Measurements from ENCODE around the gene CFAP54. TPM values are rescaled to one million over a fixed set of nuclear protein-coding genes. Genes with fewer than 3 reads are reported as not detected.

The CFAP54 gene
- total RNA-seq, 2 donors from 2014 or later, result 0.61 to 0.87 TPM

DNA sequence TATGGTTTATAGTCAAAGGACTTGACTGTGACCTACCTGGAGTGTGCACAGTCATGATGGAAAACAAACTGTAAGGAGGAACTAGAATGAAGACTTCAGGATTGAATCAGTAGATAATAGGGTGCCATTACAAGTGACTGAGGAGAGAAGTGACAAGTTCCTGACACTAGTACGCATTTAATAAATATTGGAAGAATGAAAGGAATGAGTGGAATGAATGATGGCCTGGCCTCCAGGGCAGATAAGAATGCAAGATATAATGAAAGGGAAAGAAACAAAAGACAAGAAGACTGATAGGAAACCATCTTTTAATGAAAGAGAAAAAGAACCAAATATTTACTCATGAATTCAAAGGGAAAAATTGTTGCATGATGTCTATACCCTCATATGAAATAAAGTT lies 372.9 kb downstream of the CFAP54 start:
- Mint-ChIP-seq H3K4me3 (no peak overlapping the region), H3K27ac (no peak overlapping the region), H3K27me3 (peaks cover 27% of the 10 kb centered on the region), H3K36me3 (ENCODE audit: low read depth) (no peaks in the 10 kb centered on the region), H3K9me3 (no peaks in the 10 kb centered on the region), H3K4me1 (no peaks in the 10 kb centered on the region)
- no peak for ATAC-seq (replicated peaks)

DNA sequence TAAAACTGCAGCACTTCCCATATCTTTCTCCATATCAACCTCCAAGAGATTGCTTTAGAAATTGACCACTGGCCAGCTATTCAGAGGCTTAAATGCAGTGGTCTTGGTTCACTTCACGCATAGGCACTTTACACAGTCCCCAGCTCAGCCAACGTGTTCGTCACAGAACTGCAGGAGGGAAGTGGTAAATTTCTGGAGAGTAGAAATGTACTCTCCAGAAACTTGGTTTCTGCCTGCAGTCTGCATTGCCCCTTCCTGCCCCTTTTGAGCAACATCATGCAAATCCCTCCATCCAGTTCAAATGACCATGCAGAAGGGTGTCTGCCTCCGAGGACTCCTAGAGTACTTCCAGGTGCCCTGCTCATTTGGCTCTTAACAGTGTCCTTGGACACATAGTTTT lies 375.0 kb downstream of the CFAP54 start:
- Mint-ChIP-seq H3K27ac (no peak overlapping the region), H3K27me3 (peaks cover 18% of the 10 kb centered on the region), H3K36me3 (ENCODE audit: low read depth) (no peaks in the 10 kb centered on the region), H3K9me3 (no peaks in the 10 kb centered on the region), H3K4me1 (no peaks in the 10 kb centered on the region), H3K4me3 (no peak overlapping the region)
- no peak for ATAC-seq (replicated peaks)

DNA sequence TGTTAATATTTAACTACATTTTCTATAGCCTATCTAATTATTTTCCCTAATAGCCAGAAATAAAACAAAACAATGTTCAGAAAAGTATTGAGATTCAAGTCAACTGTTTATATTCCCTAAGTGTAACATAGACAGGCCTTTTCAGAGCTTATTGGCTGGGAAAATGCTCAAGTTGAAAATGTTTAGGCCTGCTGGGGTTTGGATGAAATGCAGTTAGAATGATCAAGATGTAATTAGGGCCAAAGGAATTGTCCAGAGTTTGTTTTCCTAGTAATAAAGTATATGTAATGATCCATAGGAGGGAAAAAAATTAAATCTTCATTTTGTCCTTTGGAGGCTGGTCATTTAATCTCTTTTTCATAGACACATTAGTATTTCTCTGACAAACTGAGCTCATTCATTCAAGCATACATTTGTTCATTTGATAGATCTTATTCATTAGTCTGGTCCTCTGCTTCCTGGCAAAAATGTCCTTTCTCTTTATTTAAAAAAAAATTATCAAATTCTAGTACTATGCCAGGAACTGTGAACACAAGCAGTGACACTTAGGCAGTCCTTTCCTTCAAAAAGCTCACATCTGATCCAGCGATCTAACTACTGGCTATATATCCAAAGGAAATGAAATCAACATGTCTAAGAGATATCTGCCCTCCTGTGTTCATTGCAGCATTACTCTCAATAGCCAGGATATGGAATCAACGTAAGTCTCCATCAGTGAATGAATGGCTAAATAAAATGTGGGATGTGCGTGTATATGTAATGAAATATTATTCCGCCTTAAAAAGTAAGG lies 377.6 kb downstream of the CFAP54 start:
- no peak for ATAC-seq (replicated peaks)
- no peaks in the 10 kb centered on the region for H3K4me1 Mint-ChIP-seq
- H3K27ac Mint-ChIP-seq, result no peak overlapping the region
- H3K4me3 Mint-ChIP-seq, result no peak overlapping the region
- no peaks in the 10 kb centered on the region for H3K9me3 Mint-ChIP-seq
- peaks cover 21% of the 10 kb centered on the region for H3K27me3 Mint-ChIP-seq
- no peaks in the 10 kb centered on the region for H3K36me3 Mint-ChIP-seq (ENCODE audit: low read depth)

DNA sequence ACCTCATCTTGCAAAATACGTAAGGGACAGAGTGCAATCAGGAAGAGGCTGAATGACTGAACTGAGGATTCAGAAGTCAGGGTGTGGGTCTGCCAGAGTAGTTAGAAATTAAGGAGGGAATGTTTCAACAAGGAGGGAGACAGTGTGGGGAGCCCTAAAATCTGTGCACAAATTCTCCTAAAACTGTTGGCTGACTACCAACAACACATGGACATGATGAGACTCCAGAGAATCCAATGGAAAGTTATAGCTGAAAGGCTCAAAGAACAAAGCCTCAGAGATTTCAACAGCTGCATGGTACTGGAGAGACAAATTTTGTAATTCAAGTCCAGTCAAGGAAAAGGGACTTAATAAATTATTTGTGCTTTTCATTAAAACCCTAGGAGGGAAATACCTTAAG lies 381.6 kb downstream of the CFAP54 start:
- Mint-ChIP-seq H3K27me3 (peaks cover 14% of the 10 kb centered on the region), H3K27ac (no peak overlapping the region), H3K9me3 (no peaks in the 10 kb centered on the region), H3K4me1 (no peaks in the 10 kb centered on the region), H3K4me3 (no peak overlapping the region), H3K36me3 (ENCODE audit: low read depth) (no peaks in the 10 kb centered on the region)
- no peak for ATAC-seq (replicated peaks)

DNA sequence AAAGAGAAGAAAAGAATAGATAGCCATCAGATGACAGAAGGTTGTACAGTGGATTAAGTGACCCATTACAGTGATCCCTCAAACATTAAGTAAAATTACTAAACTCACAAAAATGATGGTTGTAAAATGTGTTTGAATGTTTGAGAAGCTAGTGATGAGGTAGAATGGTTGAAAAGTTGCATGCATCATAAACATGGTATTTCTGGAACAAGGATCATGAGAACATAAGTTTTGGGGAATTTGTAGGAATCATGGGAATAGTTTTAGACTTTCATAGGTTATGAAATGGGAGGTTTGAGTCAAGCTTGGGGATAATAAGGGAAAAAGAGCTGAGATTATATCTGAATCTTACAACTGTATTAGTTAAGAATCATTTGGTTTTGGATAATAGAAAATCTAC lies 383.6 kb downstream of the CFAP54 start:
- H3K36me3 Mint-ChIP-seq (ENCODE audit: low read depth), result no peaks in the 10 kb centered on the region
- no peak overlapping the region for H3K4me3 Mint-ChIP-seq
- ATAC-seq (replicated peaks), result no peak
- no peaks in the 10 kb centered on the region for H3K9me3 Mint-ChIP-seq
- H3K27ac Mint-ChIP-seq, result no peak overlapping the region
- H3K27me3 Mint-ChIP-seq, result peaks cover 19% of the 10 kb centered on the region
- H3K4me1 Mint-ChIP-seq, result no peaks in the 10 kb centered on the region

DNA sequence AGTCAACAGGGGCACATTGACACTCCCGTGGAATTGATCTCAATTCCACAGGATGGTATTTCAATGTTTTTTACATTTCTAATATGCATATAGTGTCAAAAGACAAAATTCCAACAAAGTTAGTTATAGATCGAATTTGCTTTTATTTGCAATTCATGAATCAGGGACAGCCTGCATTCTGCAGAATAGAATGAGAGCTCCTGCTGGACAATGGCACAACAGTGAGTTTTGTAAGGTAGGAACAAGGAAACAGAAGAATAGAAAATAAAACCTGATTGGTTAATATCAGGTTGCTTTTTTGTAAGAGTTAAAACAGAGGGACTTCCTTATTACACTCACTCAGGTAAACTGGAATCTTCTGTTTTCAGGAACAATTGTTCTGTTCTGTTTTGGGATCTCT lies 384.8 kb downstream of the CFAP54 start:
- Mint-ChIP-seq H3K36me3 (ENCODE audit: low read depth) (no peaks in the 10 kb centered on the region), H3K4me3 (no peak overlapping the region), H3K27me3 (peaks cover 26% of the 10 kb centered on the region), H3K9me3 (no peaks in the 10 kb centered on the region), H3K27ac (no peak overlapping the region), H3K4me1 (no peaks in the 10 kb centered on the region)
- no peak for ATAC-seq (replicated peaks)

DNA sequence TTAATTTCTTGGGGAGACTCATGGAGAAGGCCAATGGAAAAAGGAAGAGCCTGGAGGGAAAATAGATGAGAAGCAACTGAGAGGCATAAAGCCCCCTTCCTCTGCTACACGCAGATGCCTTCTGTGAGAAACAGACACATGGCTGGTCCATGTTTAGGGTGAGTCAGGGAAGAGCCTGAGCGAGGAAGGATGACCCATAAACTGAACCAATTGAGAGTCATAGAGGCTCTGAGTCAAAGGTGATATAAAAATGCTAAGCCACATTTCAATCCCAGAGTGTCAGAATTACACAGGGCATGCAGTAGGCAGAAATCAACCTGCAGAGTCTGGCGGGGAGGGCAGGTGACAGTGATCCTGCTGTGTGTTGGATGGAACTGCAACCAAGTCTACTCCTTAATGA lies 387.6 kb downstream of the CFAP54 start:
- no peaks in the 10 kb centered on the region for H3K9me3 Mint-ChIP-seq
- ATAC-seq (replicated peaks), result no peak
- H3K4me3 Mint-ChIP-seq, result no peak overlapping the region
- no peaks in the 10 kb centered on the region for H3K36me3 Mint-ChIP-seq (ENCODE audit: low read depth)
- H3K27me3 Mint-ChIP-seq, result peaks cover 19% of the 10 kb centered on the region
- no peak overlapping the region for H3K27ac Mint-ChIP-seq
- no peaks in the 10 kb centered on the region for H3K4me1 Mint-ChIP-seq

DNA sequence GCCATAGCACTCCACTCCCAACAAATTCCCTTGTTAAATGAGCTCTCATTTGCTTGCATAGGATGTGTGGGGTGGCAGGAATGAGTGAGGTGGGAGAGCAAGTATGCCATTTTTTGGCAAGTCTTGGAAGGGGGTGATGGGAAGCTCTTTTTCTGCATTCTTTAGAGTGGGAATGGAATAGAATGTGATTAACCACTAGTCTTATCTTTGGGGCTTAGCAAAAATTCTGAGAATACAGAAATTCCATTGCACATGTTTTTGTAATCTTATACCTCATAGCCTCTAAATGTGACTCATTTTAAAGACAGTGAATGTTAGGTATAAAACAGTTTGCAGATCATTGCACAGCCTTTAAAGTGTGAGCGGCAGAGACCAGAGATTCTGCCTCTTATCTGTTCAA lies 389.3 kb downstream of the CFAP54 start:
- Mint-ChIP-seq H3K9me3 (no peaks in the 10 kb centered on the region), H3K27me3 (peaks cover 19% of the 10 kb centered on the region), H3K27ac (no peak overlapping the region), H3K4me1 (no peaks in the 10 kb centered on the region), H3K36me3 (ENCODE audit: low read depth) (no peaks in the 10 kb centered on the region), H3K4me3 (no peak overlapping the region)
- no peak for ATAC-seq (replicated peaks)

DNA sequence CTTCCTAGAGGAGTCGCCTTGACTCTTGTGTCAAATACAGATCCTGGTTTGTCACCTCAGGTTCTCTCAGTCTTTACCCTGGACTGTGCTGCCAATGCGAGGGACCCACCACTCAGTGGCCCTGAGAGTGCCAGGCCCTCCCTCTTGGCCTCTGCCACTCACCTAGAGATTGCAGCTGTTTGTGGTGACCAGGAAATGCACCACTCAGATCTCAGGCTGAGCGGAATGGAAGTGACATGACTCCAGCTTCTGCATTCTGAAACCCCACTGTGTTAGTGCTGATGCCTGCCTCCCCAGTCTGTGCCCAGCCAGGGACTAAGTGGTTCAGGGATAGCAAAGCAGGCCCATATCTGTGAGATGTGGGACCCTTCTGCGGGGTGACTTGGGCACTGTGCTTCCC lies 389.9 kb downstream of the CFAP54 start:
- no peaks in the 10 kb centered on the region for H3K4me1 Mint-ChIP-seq

DNA sequence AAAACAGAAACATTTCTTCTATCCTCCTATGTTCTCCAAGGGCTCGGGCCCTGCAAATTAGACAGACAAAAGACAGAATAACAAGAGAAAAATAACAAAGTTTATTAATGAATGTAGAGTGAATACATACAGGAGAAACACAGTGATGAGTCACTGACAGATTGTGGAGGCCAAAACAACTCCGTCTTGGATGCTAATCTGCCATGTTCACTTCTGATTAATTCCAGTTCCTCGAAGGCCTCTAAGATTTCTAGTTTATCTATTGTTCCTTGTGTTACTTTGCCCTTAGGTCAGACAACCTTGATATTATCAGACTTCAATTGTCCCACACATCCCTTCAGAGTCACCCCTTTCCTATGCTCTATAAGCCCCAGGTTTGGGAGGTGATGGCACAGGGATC lies 390.8 kb downstream of the CFAP54 start:
- H3K4me3 Mint-ChIP-seq, result no peak overlapping the region
- peaks cover 17% of the 10 kb centered on the region for H3K27me3 Mint-ChIP-seq
- H3K4me1 Mint-ChIP-seq, result no peaks in the 10 kb centered on the region
- ATAC-seq (replicated peaks), result no peak
- no peaks in the 10 kb centered on the region for H3K36me3 Mint-ChIP-seq (ENCODE audit: low read depth)
- no peaks in the 10 kb centered on the region for H3K9me3 Mint-ChIP-seq
- H3K27ac Mint-ChIP-seq, result no peak overlapping the region

More for the DNA sequence above, 389.9 kb downstream of the CFAP54 start:
- no peak for ATAC-seq (replicated peaks)
- Mint-ChIP-seq H3K27me3 (peaks cover 19% of the 10 kb centered on the region), H3K9me3 (no peaks in the 10 kb centered on the region), H3K36me3 (ENCODE audit: low read depth) (no peaks in the 10 kb centered on the region), H3K4me3 (no peak overlapping the region), H3K27ac (no peak overlapping the region)

DNA sequence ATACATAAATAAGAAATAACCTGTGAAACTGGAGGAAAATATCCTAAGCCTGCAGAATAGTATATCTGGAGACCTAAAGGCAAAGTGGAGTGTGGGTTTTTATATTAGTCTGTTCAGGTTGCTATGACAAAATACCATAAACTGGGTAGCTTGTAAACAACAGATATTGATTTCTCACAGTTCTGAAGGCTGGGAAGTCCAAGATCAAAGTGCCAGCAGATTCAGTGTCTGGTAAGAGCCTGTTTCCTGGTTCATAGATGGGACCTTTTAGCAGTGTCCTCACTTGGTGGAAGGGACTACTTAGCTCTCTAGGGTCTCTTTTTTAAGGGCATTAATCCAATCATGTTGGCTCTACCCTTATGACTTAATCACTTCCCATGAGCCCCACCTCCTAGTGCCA lies 392.2 kb downstream of the CFAP54 start:
- Mint-ChIP-seq H3K27ac (no peak overlapping the region), H3K9me3 (no peaks in the 10 kb centered on the region), H3K4me1 (no peaks in the 10 kb centered on the region), H3K4me3 (no peak overlapping the region), H3K36me3 (ENCODE audit: low read depth) (no peaks in the 10 kb centered on the region), H3K27me3 (peaks cover 21% of the 10 kb centered on the region)
- ATAC-seq (replicated peaks), result no peak

DNA sequence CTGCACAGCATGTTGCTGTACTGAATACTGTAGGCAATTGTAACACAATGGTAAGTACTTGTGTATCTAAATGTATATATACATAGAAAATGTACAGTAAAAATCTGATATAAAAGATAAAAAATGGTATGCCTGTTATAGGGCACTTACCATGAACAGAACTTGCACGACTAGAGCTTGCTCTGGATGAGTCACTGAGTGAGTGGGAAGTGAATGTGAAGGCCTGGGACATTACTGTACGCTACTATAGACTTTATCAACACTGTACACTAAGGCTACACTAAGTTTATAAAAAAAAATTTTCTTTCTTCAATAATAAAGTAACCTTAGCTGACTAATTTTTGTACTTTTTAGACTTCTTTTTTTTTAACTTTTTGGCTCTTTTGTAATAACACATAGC lies 393.5 kb downstream of the CFAP54 start:
- no peak overlapping the region for H3K27ac Mint-ChIP-seq
- no peaks in the 10 kb centered on the region for H3K36me3 Mint-ChIP-seq (ENCODE audit: low read depth)
- no peaks in the 10 kb centered on the region for H3K9me3 Mint-ChIP-seq
- H3K27me3 Mint-ChIP-seq, result peaks cover 17% of the 10 kb centered on the region
- H3K4me1 Mint-ChIP-seq, result no peaks in the 10 kb centered on the region
- peak; percentile 59 for ATAC-seq (replicated peaks)
- no peak overlapping the region for H3K4me3 Mint-ChIP-seq

DNA sequence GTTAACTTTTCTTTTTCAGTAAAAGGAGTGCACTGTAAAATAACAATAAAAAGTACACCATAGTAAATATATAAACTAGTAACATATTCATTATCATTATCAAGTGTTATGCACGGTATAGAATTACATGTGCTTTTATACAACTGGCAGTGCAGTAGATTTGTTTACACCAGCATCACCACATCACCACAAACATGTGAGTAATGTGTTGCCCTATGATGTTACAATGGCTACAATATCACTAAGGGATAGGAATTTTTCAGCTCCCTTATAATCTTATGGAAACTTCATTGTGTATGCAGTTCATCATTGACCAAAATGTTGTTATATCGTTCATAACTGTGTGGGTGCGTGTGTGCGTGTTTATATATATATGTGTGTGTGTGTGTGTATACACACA lies 394.2 kb downstream of the CFAP54 start:
- Mint-ChIP-seq H3K27ac (no peak overlapping the region), H3K9me3 (no peaks in the 10 kb centered on the region), H3K27me3 (peaks cover 12% of the 10 kb centered on the region), H3K4me3 (no peak overlapping the region), H3K4me1 (no peaks in the 10 kb centered on the region), H3K36me3 (ENCODE audit: low read depth) (no peaks in the 10 kb centered on the region)
- ATAC-seq (replicated peaks), result no peak

DNA sequence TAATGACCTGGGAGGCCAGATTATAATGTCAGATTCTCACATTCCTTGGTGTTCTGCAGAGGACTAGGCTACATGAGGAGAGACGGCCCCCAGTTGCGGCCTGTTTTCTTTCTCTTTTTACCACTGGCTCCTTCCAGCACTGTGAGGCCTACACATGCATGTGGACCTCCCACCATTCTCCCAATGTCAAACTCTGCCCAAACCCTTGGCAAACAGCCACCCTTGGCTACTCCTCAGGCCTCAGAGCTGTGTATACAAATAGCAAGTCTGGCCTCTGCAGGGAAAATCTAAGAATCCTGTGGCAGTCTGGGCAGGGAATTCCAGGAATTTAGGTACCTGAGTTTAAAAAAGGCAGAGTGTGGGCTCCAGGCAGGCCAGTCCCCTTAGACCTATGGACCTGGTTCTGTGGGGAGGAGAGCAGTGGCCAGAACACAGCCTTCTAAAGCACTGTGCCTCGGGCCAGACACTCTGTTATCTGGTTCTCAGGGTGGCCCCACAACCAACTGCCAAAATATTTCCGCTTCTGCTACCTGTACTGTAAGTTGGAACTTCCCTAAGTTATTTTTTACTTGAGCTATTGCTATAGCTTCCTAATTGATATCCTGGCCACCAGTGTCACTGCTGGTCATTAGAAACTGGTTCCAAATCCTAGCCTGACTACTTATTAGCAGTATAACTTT lies 397.8 kb downstream of the CFAP54 start:
- H3K9me3 Mint-ChIP-seq, result no peaks in the 10 kb centered on the region
- ATAC-seq (replicated peaks), result no peak

DNA sequence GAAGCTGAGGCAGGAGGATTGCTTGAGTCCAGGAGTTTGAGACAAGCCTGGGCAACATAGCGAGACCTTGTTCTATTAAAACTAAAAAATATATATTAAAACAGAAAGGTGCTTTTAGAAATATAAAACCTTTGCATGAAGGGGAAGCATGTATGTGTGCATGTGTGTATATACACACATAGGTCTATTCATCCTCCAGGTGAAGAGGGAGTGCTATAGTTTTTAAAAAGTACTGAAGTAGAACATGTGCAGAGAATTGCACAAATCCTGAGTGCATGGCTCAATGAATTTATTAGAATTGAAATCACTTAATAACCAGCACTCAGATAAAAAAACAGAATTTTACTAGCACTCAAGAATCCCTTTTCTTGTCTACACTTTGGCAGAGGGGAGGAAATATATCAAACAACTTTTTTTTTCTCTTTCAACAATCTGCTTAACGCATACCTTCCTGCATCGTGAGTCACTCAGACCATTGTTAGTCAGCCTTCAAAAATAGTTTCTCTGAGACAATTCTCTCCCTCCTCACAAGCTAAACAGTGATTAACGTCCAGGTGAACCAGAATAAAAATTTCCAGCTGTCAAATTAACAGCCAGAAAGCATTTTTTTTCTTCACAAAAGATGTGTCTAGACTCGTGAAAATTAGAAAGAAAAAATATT lies 400.0 kb downstream of the CFAP54 start:
- Mint-ChIP-seq H3K4me1 (no peaks in the 10 kb centered on the region), H3K27me3 (peaks cover 25% of the 10 kb centered on the region), H3K4me3 (no peak overlapping the region), H3K36me3 (ENCODE audit: low read depth) (no peaks in the 10 kb centered on the region), H3K27ac (peak overlapping the region; percentile 49), H3K9me3 (no peaks in the 10 kb centered on the region)
- ATAC-seq (replicated peaks), result peak; percentile 83

More for the DNA sequence above, 397.8 kb downstream of the CFAP54 start:
- Mint-ChIP-seq H3K27ac (no peak overlapping the region), H3K27me3 (peaks cover 20% of the 10 kb centered on the region), H3K4me1 (no peaks in the 10 kb centered on the region), H3K36me3 (ENCODE audit: low read depth) (no peaks in the 10 kb centered on the region), H3K4me3 (no peak overlapping the region)

All from activated T-helper 17 cell treated with anti-CD3 and anti-CD28 coated beads, Interleukin-2, amount 50 U/mL, for 72 hours (primary cell).